GM19035 (cell line): Measurements from ENCODE around the gene ALG12.

Experiments used
- ATAC-seq: cut with Tn5 transposase; IDR thresholded peaks from one replicate; pipeline ENCODE4 v1.9.1; 2021; ENCODE audit not compliant: unreplicated experiment

Gene ALG12

DNA sequence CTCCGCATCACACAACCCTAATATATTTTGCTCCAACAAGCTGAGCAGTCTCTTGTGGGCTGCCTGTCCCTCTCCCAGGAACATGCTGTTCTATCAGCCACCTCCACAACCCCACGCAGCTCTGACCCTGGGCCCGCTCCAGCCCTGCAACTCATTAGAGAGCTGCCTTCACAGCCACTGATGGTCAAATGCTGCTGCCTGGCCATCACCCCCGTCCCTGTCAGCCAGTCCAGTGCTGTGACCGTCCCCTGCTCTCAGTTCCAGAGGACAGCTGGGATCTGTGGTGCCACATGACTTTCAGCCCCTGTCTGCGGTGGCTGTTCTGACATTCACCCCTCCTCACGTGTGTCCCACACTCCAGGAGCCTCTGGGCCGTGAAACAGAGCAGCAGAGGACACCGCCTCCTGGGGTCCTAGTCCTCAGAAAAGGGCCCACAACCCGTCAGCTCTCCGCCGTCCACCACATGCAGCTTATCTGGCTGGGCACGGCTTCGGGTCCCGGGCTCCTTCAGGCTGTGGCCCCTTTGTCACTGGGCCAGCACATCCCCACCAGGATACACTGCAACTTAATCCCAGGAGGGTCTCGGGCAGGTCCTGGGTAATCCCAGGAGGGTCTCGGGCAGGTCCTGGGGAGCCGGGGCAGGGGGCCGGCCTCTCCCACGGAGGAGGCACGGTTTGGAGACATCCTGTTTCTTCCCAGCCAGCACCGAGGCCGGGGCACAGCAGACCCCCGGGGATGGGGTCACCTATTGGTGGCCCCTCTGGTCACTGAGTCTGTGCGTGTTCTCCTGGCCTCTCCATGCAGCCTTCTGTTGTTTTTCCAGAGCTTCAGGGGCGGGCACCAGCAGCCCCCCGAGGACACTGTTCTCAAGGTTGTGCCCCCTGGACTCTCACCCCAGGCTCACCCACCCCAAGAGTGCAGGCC, 15.3 kb upstream of the ALG12 start:
- no peak for ATAC-seq

DNA sequence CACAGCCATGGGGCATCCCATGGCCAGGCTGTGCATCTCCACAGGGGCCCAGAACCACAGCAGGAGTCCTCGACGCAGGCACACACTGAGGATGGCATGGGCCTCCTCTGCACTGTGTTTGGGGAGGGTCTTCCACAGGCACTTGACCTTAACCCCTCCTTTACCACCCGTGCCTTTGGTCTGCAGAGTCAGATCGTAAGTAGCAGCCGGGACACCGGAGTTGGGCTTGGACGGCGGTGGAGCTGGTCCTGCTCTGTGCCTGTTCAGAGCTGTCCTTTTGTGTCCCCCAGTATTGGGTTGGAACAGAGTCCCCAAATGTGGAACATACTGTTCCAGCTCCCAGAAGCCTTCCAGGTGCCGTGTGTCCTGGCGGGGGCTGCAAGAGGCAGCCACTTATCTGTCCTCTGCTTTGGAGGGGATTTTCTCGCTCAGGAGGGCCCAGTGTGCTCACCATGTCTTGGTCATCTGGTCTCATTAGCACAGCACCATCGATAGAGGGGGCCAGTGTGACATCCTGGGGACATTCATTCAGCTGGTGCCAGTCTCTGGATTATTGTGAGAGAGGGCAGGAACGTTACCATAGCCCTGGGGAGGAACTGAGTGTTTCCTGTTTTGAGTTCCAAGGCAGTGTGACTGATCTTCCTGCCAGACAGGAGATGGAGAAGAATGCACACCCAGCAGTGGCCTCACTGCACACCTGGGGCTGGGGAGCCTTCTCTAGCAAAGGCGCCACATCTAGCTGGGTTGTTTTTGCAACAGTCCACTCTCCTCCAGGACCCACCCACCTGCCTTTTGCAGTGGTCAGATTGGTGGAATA, 12.6 kb upstream of the ALG12 start:
- no peak for ATAC-seq

DNA sequence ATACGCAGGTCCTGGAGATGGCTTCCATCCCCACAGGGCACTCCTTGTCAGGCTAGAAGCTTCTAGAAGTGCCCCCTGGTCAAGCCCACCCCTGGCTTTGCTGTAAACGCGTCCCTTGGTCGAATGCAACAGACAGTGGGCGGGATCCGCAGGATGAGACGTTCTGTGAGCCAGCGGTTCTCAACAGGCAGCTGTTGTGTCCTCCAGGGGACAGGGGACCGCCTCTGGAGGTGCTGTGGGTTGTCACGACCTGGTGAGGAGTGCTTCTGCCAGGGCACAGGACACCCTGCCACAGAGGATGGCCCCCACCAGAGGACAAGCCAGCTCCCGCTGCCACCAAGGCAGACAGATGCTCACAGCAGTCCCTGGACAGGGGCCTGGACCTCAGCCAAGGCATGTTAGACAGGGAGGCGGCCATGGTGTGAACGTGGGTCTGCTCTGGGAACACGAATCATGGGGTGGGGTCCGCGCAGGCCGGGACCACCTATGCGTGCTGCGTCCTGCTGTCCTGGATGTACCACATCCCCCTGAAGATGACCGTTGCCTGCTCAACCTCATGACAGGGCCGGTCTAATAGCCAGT, 11.8 kb upstream of the ALG12 start:
- no peak for ATAC-seq

DNA sequence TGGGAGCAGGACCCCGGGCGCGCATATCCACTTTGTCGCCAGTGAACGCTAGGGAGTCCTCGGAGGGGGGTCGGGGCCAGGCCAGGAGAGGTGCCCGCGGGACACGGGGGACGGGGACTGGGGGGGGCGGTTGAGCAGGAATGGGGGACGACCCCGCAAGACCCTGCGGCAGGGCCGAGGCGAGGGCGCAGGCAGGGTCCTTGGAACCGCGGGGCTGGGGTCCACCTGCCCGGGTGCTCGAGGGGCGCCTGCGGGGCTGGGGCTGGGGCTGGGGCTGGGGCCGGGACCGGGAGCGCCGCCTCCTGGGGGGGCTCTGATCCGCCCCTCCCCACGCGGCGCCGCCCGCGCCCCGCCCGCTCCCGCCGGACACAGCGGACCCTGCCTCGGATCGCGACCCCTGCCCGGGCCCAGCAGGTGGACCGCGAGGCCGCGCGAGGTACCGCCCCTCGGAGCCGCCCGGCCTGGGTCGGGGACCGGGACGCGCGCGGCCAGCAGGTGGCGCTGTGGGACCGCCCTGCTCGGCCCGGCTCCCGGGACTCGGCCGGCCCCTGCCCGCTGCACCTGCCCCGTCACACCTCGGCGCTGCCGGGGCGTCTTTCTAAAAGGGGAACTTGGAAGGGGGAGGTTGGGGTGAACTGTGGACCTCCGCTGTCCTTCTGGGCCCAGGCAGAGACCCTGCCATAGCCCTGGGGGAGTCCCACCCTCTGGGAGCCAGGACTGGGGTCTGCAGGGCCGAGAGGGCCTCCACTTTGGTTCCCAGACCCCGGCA, 11.2 kb upstream of the ALG12 start:
- ATAC-seq: no peak

DNA sequence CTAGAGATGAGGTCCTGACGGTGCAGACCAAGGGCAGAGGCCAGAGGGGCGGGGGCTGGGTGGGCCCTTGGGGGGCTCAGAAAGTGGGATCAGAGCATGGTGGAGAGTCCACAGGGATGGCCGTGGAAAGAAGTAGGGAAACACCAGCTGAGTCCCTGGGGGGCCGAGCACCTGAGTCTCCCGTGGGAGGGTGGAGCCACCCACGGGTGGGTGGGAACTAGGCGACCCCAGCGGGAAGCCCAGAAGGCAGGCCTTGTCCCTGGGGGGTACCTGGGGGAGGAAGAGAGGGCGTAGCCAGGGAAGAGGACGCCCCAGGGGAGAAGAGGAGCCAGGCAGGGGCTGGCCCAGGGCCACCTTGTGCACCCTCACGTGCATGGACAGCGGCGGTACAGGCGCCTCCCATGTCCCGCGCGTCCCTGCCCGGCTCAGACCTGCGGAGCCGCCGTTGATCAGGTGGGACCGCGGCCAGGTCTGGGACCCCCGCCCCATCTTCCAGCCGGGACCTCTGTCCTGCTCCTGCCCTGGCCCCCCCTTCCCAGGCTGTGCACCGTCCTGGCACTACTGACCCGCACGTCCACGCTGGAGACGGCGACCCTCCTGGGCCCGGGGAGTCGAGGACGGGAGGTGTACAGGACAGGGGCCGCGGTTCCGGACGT, 10.4 kb upstream of the ALG12 start:
- no peak for ATAC-seq

DNA sequence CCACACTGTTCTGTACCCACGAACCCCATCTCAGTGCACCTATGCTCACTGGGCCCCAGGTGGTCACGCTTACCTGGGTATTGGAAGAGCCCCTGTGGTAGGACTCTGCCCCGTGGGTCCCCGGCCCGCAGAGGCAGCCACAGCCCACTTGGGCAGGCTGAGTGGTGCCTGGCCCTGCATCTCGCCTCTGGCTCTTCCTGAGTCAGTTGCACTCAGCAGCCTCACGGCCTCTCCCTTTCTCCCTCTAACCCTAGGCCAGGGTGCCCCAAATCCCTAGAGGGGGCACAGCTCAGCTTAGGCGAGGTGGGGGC, 9.9 kb upstream of the ALG12 start:
- ATAC-seq: no peak

DNA sequence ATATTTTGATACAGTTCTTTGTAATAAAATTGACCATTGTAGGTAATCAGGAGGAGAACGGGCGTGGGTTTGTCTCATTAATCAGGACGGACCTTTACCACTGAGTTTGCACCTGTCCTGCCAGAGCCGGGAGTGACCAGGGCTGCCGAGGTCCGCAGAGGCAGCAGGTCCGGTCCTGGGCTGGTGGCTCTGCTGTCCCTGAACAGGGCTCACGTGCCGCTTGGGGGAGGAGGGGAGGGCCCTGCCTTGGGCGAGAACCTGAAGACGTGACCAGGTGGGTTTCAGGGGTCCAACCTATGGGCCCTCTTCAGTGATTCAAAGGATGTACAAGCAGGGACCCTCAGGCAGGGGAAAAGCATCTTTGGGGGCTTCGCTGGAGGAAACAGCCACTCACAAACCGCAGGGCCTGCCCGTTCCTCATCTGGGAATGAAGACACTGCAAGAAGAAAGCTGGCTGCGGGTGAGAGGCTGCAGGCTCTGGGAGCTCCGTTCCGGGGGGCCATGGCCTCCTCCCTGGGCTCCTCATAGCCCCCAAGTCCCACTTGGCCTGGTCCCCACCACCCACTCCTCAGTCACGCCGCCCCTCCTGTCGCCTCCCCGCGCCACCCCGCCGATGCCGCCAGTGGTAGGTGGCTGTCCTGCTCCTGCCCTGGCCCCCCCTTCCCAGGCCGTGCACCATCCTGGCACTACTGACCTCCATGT, 9.4 kb upstream of the ALG12 start:
- no peak for ATAC-seq

DNA sequence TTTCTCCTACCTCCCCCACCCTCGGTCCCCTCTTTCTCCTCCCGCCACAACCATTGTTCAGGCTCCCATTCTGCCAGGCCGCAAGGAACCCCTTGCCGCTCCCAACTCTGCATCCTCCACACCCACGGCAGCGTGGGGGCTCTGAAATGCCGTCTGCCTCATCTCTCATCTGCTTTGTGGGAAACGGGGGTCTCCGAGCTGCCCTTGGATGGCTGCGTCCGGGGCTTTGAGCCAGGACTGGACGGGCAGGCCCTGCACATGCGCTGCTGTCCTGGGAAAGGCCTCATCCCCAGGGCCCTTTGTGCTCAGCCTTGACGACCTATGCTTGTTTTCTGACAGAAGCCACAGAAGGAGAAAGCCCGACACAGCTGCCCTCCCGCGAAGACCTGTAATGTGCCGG, 8.7 kb upstream of the ALG12 start:
- no peak for ATAC-seq

DNA sequence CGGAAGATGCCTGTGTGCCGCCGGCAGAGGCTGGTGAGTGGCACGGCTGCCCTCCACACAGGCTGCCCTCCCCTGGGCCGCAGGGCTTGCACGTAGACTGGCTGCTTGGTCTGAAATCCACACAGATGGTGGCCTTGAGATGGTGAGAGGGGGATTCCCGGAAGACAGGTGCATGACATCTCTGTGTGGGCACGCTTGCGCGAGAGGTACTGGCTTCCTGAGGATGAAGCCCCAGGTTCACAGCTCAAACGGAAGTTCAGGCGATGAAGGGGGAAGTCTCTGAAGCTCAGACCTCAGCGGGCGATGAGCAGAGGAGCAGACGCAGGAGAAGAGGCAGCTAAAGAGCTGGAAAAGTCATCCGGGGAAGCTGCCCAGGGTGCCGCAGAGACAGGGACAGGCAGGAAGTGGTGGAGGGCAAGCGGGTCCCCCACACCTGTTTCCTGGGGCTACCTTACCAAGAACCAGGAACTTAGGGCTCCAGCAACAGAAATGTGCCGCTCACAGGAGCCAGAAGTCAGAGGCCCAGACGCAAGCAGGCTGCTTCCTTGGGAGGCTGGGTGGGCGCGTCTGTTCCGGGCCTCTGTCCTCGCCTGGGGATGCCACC, 7.4 kb upstream of the ALG12 start:
- ATAC-seq: peak; percentile 43

DNA sequence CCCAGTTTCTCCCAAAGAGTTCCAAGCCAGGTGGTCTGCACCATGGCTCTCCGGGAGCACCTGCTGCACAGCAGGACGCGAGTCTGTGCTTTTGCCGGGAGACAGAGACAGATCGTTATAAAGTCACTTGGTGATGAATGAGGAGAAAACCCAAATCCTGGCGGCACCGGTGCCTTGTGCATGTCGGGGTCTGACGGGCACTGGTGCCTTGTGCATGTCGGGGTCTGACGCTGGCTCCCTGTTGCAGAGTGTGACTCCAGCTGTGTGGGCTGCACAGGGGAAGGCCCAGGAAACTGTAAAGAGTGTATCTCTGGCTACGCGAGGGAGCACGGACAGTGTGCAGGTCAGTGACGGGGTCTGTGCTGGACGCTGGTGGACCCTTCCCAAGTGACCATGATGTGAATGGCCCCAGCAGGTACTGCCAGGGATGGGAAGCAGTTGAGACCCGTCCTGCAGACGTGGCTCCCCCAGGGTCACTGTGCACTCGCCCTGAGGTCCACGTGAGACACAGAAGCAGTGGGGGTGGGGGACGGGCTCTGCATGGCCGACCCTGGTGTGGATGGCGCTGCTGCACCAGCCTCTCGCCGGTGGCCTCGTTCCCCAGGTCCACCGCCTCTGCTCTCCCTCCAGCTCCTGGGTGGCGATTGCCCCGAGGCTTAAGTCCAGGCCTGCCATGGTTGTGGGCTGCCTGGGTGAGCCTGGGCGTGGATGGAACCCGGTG, 6.0 kb upstream of the ALG12 start:
- no peak for ATAC-seq

DNA sequence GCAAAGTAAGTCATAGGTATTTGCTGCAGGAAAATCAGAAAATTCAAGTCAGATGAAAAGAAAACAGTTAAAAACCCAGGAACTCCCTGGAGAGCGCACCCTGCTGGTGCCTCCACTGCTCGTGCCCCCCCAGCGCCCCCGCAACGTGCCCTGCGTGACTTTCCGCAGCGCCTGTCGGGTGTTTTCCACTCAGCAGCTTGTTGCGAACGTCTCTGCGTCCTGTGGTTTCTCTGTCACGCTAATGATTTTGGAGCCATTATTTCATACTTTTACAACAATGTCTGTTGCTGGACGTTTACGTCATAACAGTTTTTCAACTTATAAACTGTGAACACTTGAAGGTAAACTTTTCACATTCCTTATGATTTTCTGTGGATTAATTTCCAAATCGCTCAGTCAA, 5.2 kb upstream of the ALG12 start:
- ATAC-seq: no peak

DNA sequence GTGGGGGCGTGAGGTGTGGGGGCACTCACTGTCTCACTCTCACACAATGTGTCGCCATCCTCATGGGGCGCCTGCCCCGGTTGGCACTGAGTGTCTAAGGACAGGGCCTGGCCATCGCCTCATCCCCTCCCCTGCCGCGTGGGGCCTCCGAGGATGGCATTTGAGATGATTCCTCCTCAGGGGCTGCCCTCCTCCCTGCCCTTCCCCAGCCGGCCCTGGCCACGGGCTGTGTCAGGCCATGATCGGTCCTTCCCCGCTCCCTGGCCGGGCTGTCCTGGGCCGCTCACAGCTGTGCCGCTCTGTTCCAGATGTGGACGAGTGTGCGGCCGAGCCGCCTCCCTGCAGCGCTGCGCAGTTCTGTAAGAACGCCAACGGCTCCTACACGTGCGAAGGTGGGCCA, 4.7 kb upstream of the ALG12 start:
- ATAC-seq: no peak

DNA sequence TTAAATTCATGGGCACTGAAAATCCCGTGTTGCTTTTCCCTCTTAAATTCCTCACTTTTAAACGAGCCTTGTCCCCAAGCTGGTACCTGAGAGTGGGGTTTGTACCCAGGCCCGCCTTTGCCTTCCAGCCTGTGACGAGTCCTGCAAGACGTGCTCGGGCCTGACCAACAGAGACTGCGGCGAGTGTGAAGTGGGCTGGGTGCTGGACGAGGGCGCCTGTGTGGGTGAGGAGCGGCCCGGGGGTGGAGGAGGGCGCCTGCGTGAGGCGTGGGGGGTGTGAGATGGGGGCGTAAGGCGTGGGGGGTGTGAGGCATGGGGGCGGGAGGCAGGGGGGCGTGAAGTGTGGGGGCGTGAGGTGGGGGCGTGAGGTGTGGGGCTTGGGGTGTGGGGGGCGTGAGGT, 4.2 kb upstream of the ALG12 start:
- no peak for ATAC-seq

DNA sequence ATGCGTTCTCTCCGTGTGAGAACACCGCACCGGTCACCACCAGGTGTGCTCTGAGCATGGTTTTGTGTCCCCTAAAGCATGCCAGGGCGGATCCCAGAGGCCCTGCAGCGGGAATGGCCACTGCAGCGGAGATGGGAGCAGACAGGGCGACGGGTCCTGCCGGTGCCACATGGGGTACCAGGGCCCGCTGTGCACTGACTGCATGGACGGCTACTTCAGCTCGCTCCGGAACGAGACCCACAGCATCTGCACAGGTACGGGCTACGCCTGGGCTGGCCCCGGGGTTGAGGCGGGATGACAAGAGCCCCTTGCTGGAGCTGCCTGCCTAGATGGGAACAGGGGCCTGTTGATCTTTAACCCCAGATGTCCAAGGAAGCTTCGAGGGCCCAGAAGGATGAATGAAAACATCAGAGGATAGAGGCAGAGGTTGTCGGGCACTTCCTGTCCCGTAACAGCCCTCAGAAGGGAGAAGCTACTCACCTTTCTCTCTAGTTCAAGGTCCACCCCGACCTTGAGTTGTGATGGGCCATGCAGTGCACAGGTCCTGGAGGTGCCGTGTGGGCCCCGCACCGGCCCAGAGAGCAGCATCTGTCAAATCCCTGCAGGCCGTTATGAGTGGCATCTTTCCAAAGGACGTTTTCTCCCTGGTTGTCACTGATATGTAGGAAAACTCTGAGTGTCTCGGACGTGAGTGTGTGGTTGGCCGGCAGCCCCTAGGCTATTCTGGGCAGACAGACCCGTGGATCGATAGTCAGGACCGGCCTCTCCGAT, 3.5 kb upstream of the ALG12 start:
- ATAC-seq: no peak

DNA sequence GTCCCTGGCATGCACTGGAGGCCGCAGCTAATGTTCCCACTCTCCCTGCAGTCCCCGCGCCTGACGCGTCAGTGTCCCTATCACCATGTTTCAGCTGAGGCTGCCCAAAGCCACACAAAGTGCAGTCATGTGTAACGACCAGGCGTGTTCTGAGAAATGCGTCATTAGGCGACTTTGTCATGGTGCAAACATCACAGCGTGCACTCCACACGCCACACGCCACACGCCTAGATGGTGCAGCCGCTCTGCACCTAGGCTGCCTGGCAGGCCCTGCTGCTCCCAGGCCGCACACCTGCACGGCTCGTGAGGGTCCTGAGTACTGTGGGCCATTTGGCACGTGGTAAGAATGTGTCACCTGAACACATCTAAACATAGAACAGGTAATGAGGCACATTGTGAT, 2.6 kb upstream of the ALG12 start:
- no peak for ATAC-seq

DNA sequence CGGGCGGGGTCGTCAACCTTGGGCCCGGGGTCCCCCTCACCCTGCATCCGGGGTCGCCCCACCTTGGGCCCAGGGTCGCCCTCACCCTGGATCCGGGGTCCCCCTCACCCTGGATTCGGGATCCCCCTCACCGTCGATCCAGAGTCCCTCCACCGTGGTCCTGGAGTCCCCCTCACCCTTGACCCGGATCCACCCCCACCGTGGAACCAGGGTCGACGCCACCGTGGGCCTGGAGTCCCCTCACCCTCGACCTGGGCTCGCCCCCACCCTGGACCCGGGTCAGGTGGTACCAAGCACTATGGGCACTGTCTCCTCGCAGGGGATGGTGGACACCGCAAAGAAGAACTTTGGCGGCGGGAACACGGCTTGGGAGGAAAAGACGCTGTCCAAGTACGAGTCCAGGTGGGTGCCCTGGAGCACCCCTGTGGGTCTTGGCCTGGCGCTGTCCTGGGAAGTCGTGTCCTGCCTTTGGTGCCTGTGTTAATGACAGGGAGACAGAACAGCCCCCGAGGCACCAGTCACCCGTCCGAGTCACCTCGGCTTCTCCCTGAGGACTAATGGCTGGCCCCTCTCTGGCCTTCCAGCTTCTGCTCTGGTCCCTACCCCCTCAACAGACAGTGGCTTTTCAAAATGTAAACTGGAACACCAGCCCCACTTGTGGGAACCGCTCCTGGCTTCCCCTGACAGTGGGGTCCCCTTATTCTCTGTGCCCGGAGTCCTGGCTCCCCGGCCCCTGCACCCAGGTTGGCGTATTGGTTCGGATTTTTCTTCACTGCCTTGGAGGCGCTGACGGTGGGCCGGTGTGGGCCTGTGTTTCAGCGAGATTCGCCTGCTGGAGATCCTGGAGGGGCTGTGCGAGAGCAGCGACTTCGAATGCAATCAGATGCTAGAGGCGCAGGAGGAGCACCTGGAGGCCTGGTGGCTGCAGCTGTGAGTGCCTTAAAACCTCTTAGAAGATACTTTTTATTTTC, 958 bp upstream of the ALG12 start:
- no peak for ATAC-seq

DNA sequence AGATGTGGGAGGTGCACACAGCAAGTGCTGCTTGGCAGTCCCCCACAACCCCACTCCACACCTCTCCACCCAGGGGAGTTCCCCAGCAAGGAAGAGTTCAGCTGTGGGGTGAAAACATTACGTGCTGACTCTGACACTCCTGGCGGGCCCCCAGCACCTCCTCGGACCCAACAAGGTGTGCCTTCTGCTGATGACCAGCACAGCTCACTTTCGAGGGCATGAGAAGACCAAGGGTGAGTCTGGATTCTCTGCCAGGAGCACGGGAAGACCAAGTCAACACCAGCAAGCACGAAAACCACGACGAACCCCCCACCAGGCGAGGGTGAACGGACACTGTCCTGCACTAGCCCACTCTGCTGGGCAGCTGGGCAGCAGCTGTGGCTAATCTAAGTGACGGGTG, 1.4 kb downstream of the ALG12 start:
- no peak for ATAC-seq
